ENCODE results near the gene MTMR11.

Gene MTMR11

GRCh38 chr1:149925751-149926150 lies 10.9 kb downstream of the MTMR11 start:
- Histone ChIP-seq H3K4me1 (ENCODE audit: control insufficient read depth, insufficient read depth, low read length, poor library complexity, severe bottlenecking) (peaks cover 18% of the 10 kb centered on the region), H3K9me3 (ENCODE audit: control insufficient read depth, low read length) (no peaks in the 10 kb centered on the region), H3K36me3 (ENCODE audit: control insufficient read depth, insufficient read depth, low read length) (peaks cover 49% of the 10 kb centered on the region), H3K4me3 (ENCODE audit: extremely low read depth, insufficient read depth, low read length, poor library complexity, severe bottlenecking) (no peak overlapping the region), H3K27ac (ENCODE audit: low read depth, low read length, severe bottlenecking) (no peak overlapping the region)
- WGBS, 2 experiments (ENCODE audit: insufficient coverage in 2 of 2), result 100% methylated on average over 1 of the region's 2 CpGs; no CpG with 5 or more reads in 1 of the 2 experiments

GRCh38 chr1:149925345-149925744 lies 11.3 kb downstream of the MTMR11 start:
- Histone ChIP-seq H3K36me3 (ENCODE audit: control insufficient read depth, insufficient read depth, low read length) (peaks cover 49% of the 10 kb centered on the region), H3K27ac (ENCODE audit: low read depth, low read length, severe bottlenecking) (no peak overlapping the region), H3K9me3 (ENCODE audit: control insufficient read depth, low read length) (no peaks in the 10 kb centered on the region), H3K4me3 (ENCODE audit: extremely low read depth, insufficient read depth, low read length, poor library complexity, severe bottlenecking) (no peak overlapping the region), H3K4me1 (ENCODE audit: control insufficient read depth, insufficient read depth, low read length, poor library complexity, severe bottlenecking) (peaks cover 18% of the 10 kb centered on the region)
- 95 to 100% methylated on average over 2 to 3 of the region's 3 CpGs for WGBS, 2 experiments (ENCODE audit: insufficient coverage in 2 of 2)

GRCh38 chr1:149923626-149924025 lies 13.1 kb downstream of the MTMR11 start:
- Histone ChIP-seq H3K36me3 (ENCODE audit: control insufficient read depth, insufficient read depth, low read length) (peaks cover 49% of the 10 kb centered on the region), H3K27ac (ENCODE audit: low read depth, low read length, severe bottlenecking) (no peak overlapping the region), H3K4me3 (ENCODE audit: extremely low read depth, insufficient read depth, low read length, poor library complexity, severe bottlenecking) (no peak overlapping the region), H3K9me3 (ENCODE audit: control insufficient read depth, low read length) (no peaks in the 10 kb centered on the region), H3K4me1 (ENCODE audit: control insufficient read depth, insufficient read depth, low read length, poor library complexity, severe bottlenecking) (peaks cover 12% of the 10 kb centered on the region)
- WGBS, 2 experiments (ENCODE audit: insufficient coverage in 2 of 2), result 93 to 95% methylated on average over 7 to 10 of the region's 10 CpGs

- H3K9me3 ChIP-seq (ENCODE audit: control insufficient read depth, low read length), result no peaks in the 10 kb centered on the region
- no peak within 1 kb of the TSS for H3K27ac ChIP-seq (ENCODE audit: low read depth, low read length, severe bottlenecking)
- H3K4me3 ChIP-seq (ENCODE audit: extremely low read depth, insufficient read depth, low read length, poor library complexity, severe bottlenecking), result peak within 1 kb of the TSS; percentile 76
- peaks cover 19% of the 10 kb centered on the region for H3K4me1 ChIP-seq (ENCODE audit: control insufficient read depth, insufficient read depth, low read length, poor library complexity, severe bottlenecking)
- peaks cover 23% of the 10 kb centered on the region for H3K36me3 ChIP-seq (ENCODE audit: control insufficient read depth, insufficient read depth, low read length)
- WGBS, 2 experiments (ENCODE audit: insufficient coverage in 2 of 2), result 0 to 4% methylated on average over 3 to 5 of the region's 24 CpGs
These were observed 19.0 kb downstream of the MTMR11 start, which contains the start of gene SV2A for GRCh38 chr1:149917571-149918144. Gene SV2A, minus strand, starts transcription at chr1:149917844. Its CDS starts 4,004 bp downstream, at chr1:149913840.

- Histone ChIP-seq H3K27ac (ENCODE audit: low read depth, low read length, severe bottlenecking) (no peak overlapping the region), H3K36me3 (ENCODE audit: control insufficient read depth, insufficient read depth, low read length) (peaks cover 22% of the 10 kb centered on the region), H3K4me3 (ENCODE audit: extremely low read depth, insufficient read depth, low read length, poor library complexity, severe bottlenecking) (peak overlapping the region; percentile 76), H3K9me3 (ENCODE audit: control insufficient read depth, low read length) (no peaks in the 10 kb centered on the region), H3K4me1 (ENCODE audit: control insufficient read depth, insufficient read depth, low read length, poor library complexity, severe bottlenecking) (peaks cover 19% of the 10 kb centered on the region)
- WGBS, 2 experiments (ENCODE audit: insufficient coverage in 2 of 2), result 4 to 6% methylated on average over 3 to 6 of the region's 10 CpGs
These were observed 19.8 kb downstream of the MTMR11 start for GRCh38 chr1:149916898-149917252.

- peak overlapping the region; percentile 76 for H3K4me3 ChIP-seq (ENCODE audit: extremely low read depth, insufficient read depth, low read length, poor library complexity, severe bottlenecking)
- H3K9me3 ChIP-seq (ENCODE audit: control insufficient read depth, low read length), result no peaks in the 10 kb centered on the region
- peak overlapping the region; percentile 75 for H3K27ac ChIP-seq (ENCODE audit: low read depth, low read length, severe bottlenecking)
- peaks cover 25% of the 10 kb centered on the region for H3K36me3 ChIP-seq (ENCODE audit: control insufficient read depth, insufficient read depth, low read length)
- H3K4me1 ChIP-seq (ENCODE audit: control insufficient read depth, insufficient read depth, low read length, poor library complexity, severe bottlenecking), result peaks cover 19% of the 10 kb centered on the region
- WGBS, 2 experiments (ENCODE audit: insufficient coverage in 2 of 2), result 0% methylated on average over 1 of the region's 9 CpGs; no CpG with 5 or more reads in 1 of the 2 experiments
These were observed 20.3 kb downstream of the MTMR11 start for GRCh38 chr1:149916193-149916897.

GRCh38 chr1:149915429-149916192 lies 21.1 kb downstream of the MTMR11 start:
- Histone ChIP-seq H3K4me1 (ENCODE audit: control insufficient read depth, insufficient read depth, low read length, poor library complexity, severe bottlenecking) (peaks cover 19% of the 10 kb centered on the region), H3K9me3 (ENCODE audit: control insufficient read depth, low read length) (no peaks in the 10 kb centered on the region), H3K4me3 (ENCODE audit: extremely low read depth, insufficient read depth, low read length, poor library complexity, severe bottlenecking) (peak overlapping the region; percentile 76), H3K36me3 (ENCODE audit: control insufficient read depth, insufficient read depth, low read length) (peaks cover 33% of the 10 kb centered on the region), H3K27ac (ENCODE audit: low read depth, low read length, severe bottlenecking) (peak overlapping the region; percentile 75)
- 78 to 79% methylated on average over 3 to 8 of the region's 11 CpGs for whole genome bisulfite sequencing, 2 experiments (ENCODE audit: insufficient coverage in 2 of 2)

- H3K4me1 ChIP-seq (ENCODE audit: control insufficient read depth, insufficient read depth, low read length, poor library complexity, severe bottlenecking), result peaks cover 19% of the 10 kb centered on the region
- H3K36me3 ChIP-seq (ENCODE audit: control insufficient read depth, insufficient read depth, low read length), result peaks cover 39% of the 10 kb centered on the region
- no peak overlapping the region for H3K27ac ChIP-seq (ENCODE audit: low read depth, low read length, severe bottlenecking)
- no peak overlapping the region for H3K4me3 ChIP-seq (ENCODE audit: extremely low read depth, insufficient read depth, low read length, poor library complexity, severe bottlenecking)
- no peaks in the 10 kb centered on the region for H3K9me3 ChIP-seq (ENCODE audit: control insufficient read depth, low read length)
- WGBS, 2 experiments (ENCODE audit: insufficient coverage in 2 of 2), result no CpG with 5 or more reads among the region's 1 CpG
These were observed 22.1 kb downstream of the MTMR11 start for GRCh38 chr1:149914545-149914944.

GRCh38 chr1:149906570-149907075 lies 30.1 kb downstream of the MTMR11 start:
- WGBS, 2 experiments (ENCODE audit: insufficient coverage in 2 of 2), result 89 to 92% methylated on average over 8 to 9 of the region's 10 CpGs
- Histone ChIP-seq H3K4me3 (ENCODE audit: extremely low read depth, insufficient read depth, low read length, poor library complexity, severe bottlenecking) (no peak overlapping the region), H3K9me3 (ENCODE audit: control insufficient read depth, low read length) (no peaks in the 10 kb centered on the region), H3K36me3 (ENCODE audit: control insufficient read depth, insufficient read depth, low read length) (peaks cover 60% of the 10 kb centered on the region), H3K4me1 (ENCODE audit: control insufficient read depth, insufficient read depth, low read length, poor library complexity, severe bottlenecking) (peaks cover 10% of the 10 kb centered on the region), H3K27ac (ENCODE audit: low read depth, low read length, severe bottlenecking) (peak overlapping the region; percentile 73)

GRCh38 chr1:149903836-149904491 lies 32.7 kb downstream of the MTMR11 start:
- peaks cover 10% of the 10 kb centered on the region for H3K4me1 ChIP-seq (ENCODE audit: control insufficient read depth, insufficient read depth, low read length, poor library complexity, severe bottlenecking)
- no peak overlapping the region for H3K4me3 ChIP-seq (ENCODE audit: extremely low read depth, insufficient read depth, low read length, poor library complexity, severe bottlenecking)
- WGBS, 2 experiments (ENCODE audit: insufficient coverage in 2 of 2), result no CpG with 5 or more reads among the region's 5 CpGs
- H3K9me3 ChIP-seq (ENCODE audit: control insufficient read depth, low read length), result no peaks in the 10 kb centered on the region
- H3K36me3 ChIP-seq (ENCODE audit: control insufficient read depth, insufficient read depth, low read length), result peaks cover 39% of the 10 kb centered on the region
- H3K27ac ChIP-seq (ENCODE audit: low read depth, low read length, severe bottlenecking), result no peak overlapping the region
